HG02588 (cell line): ENCODE data around the gene KIF16B.
"Not testable (repeated sequence)": the region's sequence is repeated elsewhere in the genome, so short reads cannot be mapped to it uniquely, and the experiment has no call there.

Experiments used
- ATAC-seq: cut with Tn5 transposase; IDR thresholded peaks from one replicate; pipeline ENCODE4 v1.9.1; 2021; ENCODE audit warnings: mild to moderate bottlenecking, moderate library complexity; ENCODE audit not compliant: unreplicated experiment

Gene KIF16B

DNA sequence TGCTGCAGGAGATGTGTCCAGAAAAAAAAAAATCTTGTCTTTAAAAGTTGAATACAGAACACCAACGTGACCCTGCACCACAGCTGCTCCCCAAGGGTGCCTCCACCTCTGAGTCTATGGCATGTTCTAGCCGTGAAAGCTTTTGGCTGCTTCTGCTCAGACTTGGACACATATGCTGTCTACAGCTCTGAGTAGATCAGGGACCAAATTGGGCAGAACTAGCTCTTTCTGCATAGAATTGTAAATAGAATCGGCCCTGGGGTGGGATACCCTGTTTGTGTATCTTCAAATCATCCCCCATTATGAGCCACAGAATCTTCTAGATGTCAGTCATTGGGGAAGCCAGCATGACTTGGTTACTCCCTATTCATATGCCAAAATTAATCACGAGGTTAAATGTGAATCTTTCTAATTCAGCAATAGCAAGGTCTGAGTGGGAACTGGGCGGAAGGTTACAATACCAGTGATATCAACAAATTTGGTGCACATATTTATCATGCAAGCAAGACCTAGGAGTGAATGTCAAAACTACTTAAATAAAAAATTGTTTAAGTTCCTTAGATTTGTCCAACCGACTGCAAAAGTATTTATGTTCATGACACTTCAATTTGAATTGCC, 302.8 kb downstream of the KIF16B start:
- ATAC-seq: no peak

DNA sequence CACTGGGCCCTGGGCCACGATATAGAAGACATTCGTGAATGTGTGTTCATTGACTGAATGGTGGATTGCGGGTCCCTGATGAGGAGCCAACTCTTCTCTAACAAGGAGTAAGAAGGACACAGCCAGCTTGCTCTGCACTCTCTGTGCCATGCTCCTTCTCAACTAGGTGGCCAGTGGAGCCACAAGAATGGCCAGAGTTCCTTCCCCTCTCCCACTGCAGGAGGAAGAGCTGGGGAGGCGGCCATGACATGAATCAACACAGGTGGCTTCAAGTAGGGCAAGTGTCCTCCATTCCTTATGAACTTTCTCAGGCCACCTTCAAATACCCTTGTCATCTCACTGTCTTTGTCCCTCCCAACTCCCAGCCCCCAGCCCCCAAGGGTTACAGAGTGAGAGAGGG, 305.7 kb downstream of the KIF16B start:
- ATAC-seq: no peak

DNA sequence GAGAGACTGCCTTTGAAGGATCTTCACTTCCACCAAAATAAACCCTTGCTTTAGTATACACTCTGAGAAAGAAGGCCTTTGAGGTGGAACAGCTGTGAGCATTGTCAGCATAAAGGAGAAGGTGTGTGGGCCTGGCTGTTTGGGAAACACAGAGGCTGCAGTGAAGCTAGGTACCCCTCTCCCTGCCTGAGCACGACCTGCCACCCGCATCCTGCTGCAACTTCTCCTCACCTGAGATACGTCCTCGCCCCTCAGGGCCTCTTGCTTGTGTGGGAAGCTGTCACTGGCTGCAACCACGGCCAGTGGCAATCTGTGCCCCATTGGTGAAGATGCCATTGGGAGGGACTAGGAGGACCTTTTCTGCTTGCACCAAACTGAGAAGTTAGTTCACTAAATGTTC, 307.9 kb downstream of the KIF16B start:
- no peak for ATAC-seq

DNA sequence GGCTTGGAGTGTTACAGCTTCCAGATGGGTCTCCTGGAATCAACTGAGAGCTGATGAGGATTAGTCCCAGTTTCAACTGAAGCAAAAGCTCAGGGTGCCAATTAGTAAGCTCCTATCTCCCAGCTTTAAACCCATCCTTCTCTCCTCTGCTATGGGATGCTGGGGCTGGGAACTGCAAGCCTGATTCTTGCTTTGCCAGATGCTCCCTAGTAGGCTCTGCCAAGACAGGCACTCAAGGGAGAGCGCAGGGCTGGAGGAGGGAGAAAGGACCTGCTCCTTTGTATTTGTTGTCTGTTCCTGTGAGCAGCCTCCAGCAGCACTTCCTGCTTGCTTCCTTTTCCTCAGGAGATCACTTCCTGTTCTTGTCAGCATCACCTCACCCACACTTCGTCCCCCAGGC, 309.7 kb downstream of the KIF16B start:
- ATAC-seq: no peak

DNA sequence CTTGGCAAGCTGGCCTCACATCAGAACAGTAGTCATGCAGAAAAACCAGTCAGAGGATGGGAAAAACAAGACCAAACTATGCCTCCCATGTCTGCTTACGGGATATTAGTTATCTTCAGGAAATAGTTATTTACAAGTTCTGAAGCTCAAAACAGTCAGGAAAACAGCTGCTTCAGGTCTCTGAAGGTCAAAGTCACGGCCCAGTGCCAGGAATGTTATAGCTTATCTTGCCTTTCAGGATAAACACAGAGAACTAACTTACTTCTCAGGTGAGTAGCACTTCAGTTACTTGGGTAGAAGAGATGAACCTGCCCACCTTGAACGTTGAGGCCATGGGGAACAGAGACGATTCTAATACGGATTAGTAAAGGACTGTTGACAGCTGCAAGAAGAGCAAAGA, 310.7 kb downstream of the KIF16B start:
- ATAC-seq: no peak

DNA sequence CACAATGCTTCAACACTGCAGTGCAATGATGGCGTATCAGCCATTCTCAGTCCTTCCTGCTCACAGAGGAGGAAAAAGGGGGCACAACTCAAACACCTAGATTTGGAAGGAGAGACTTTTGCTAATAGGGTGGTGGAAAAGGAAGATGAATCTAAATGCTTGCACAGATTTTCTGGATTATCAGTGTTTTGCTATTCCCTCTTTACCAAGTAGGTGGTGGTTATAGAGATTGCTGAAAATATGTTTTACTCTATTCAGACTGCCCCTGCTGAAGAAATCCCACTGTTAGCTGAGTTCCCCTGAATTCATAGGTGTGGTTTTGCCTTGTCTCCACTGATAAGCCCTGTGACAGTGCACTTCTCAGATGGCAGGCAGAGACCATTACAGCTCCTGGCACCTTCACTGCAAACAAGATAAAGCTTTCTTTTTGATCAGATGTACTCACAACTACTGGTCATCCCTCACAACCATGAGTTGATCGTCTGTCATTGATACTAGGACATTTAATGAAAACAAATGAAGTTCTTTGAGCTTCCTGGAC, 311.4 kb downstream of the KIF16B start:
- no peak for ATAC-seq

DNA sequence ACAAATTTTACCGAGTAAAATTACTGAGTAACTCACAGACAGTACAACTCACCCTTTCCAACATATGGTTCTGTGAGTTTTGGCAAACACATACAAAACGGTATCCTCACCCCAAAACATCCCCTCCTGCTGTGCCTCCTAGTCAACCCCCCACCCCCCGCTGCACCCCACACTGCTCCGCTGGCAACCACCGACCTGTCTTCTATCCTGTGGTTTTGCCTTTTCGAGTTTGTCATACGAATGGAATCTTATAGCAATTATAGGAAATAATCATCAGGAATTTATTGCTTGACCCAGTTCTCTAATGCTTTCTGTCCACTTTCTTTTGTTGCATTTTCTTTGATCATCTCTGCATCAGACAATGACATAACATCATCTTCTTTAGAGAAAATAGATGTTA, 312.3 kb downstream of the KIF16B start:
- no peak for ATAC-seq

DNA sequence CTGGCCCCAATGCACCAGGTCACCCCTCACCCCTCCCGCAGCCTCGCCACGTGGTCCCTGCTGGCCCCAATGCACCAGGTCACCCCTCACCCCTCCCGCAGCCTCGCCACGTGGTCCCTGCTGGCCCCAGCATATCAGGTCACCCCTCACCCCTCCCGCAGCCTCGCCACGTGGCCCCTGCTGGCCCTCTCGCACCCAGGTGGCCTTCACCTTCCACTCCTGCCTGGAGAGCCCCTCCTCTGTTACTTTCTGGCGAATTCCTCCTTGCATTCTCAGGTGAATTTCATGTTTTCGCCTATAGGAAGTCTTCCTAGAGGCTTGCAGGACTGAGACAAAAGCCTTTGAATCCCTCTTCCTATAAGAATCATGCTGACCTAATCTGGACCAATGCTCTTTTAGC, 313.1 kb downstream of the KIF16B start:
- not testable (repeated sequence) for ATAC-seq

DNA sequence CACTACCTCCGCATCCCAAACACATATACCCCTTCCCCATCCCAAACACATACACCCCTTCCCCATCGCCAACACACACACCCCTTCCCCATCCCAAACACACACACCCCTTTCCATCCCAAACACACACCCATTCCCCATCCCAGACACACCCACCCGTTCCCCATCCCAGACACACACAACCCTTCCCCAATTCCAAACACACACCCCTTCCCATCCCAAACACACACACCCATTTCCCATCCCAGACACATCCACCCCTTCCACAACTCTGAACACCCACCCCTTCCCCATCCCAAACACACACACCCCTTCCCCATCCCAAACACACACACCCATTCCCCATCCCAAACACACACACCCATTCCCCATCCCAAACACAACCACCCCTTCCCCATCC, 314.5 kb downstream of the KIF16B start:
- ATAC-seq: no peak

DNA sequence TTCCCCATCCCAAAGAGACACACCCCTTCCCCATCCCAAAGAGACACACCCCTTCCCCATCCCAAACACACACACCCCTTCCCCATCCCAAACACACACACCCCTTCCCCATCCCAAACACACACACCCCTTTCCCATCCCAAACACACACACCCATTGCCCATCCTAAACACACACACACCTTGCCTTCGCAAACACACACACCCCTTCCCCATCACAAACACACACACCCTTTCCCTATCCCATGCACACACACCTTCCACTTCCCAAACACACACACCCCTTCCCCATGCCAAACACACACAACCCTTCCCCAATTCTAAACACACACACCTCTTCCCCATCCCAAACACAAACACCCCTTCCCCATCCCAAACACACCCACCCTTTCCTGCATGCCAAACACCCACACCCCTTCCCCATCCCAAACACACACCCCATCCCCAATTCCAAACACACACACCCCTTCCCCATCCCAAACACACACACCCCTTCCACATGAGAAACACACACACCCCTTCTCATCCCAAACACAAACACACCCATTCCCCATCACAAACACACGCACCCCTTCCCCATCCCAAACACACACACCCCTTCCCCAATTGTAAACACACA, 315.3 kb downstream of the KIF16B start:
- no peak for ATAC-seq

DNA sequence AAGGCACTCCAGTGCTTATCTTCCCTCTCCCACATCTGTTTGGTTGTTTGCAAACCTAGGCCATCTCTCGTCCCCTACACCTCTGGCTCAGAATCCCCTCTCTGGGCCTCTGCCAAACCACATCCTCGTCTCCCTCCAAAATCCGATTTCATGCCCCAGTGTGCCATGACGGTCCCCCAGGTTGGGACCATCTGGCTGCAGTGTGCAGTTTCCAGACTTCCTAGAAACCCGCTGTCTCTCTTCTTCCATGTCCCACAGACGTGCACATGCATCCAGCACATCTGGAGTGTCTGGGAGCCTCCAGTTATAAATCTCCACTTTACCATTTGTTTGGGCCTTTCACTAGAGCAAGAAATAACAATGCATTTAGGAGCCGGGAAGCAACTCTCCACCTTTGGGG, 316.2 kb downstream of the KIF16B start:
- no peak for ATAC-seq

DNA sequence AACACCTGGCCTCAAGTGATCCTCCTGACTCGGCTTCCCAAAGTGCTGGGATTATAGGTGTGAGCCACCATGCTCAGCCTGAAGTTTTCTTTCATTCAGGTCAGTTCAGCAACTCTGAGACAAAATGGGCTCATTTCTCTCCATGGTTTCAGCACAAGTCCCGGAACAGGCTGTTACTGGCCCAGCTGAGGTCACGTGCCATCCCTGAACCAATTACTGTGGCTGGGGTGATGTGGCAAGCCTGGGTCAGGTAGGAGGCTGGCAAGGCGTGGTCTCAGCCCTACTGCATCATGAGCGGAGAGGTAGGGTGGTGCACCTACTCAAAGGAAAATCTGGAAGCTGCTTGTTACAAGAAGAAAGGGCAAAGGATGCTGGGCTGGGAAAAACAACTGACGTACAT, 326.4 kb downstream of the KIF16B start:
- no peak for ATAC-seq

DNA sequence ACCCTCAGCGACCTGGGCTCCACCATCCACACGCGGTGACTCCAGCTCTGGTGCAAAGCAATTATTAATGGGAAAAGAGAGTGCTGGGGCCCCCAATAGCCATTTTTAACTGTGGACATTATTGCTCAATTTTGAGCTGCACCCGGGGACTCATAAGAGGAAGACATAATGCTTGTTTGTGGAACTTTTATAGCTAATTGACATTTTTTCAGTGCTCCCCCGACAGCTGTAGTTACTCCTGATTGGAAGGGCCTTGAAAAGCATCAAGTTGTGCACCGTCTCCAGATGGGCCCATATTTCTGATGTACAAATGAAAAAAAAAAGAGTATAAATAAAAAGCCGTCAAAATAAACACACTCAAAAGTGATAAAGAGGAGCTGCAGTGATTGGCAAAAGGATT, 327.0 kb downstream of the KIF16B start:
- ATAC-seq: no peak

DNA sequence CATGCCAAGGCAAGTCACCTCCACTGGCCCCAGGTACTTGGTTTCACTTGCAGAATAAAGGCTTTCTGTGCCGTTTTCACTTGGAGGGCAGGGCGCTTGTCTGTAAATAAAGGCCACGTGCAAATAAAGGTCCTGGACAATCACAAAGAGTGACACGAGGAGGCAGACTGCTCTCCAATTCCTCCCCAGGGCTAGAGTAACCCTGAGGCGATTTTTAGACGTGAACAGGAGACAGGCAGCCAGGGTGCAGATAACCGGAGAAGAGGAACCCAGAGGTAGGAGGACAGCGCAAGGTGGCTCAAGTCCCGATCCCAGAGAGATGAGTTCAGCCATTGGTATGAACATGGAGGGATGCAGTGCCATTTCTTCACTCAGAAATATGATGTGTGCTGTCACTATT, 327.4 kb downstream of the KIF16B start:
- ATAC-seq: no peak

DNA sequence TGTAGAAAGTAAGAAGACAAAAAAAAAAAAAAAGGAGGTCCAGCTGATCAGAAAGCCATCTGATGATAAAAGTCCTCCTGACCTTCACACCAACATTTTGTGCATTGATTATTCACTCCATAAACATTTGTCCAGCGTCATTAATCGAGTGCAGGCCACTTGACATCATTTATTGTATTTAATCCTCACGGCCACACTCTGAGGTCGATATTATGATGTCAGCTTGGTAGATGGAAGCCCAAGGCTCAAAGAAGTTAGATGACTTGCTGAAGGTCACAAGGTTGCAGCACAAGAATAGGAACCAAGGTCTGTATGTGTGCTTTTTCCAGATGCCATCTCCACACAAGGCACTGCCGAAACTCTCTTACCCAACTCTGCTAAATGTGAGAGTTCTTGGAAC, 328.4 kb downstream of the KIF16B start:
- ATAC-seq: no peak

DNA sequence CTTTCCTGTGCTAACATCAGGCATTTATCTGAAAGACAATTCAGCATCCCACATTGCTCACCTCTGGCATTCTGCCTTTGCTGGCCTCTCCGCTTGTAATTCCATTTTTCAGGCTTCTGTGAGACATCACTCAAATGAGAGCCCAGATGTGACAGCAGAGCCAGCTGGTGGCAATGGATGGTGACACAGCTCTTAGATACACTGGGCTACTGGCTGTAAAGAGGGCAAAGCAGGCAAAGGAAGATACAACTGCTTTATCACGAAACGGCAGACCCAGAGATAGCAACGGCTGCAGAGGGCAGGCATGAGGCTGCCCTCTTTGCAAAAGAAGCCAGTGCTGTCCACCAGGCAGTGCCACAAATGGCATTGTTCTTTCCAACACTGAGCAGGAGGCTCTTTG, 329.8 kb downstream of the KIF16B start:
- no peak for ATAC-seq

DNA sequence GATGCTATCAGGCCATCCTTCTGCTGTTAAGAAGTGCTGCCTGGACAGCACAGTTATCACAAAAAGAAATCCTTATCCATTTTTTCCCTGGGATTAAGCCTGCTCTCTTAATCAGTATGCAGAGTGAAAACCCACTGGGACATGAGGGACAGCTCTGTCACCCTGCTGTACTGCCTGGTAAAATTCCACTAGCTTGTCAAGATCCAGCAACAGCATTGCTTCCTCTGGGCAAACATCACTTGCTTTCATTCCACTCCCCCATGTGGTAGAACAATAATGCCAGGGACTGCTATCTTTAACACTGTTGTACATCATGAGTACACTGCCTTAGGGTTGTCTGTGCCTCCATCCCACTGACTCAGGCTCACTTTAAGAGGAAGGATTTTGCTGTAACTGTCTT, 331.3 kb downstream of the KIF16B start:
- ATAC-seq: no peak

DNA sequence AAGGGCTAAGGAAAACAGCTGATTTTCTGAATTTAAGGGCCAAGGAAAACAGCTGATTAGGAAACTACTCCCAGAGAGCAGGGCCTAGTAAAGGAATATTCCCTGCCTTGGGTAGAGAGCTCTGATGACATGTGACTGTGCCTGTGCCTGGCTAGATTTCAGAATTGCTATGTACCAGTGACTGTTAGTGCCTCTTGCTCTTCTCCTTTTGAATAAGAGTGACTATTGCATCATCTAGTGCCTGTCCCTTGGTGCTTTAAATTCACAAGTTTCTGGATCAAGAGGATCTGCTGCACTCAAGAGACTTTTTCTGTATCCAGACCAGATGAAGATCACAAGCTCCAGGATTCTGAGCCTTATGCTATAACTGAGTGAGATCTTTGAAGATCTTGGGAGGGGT, 332.9 kb downstream of the KIF16B start:
- no peak for ATAC-seq

DNA sequence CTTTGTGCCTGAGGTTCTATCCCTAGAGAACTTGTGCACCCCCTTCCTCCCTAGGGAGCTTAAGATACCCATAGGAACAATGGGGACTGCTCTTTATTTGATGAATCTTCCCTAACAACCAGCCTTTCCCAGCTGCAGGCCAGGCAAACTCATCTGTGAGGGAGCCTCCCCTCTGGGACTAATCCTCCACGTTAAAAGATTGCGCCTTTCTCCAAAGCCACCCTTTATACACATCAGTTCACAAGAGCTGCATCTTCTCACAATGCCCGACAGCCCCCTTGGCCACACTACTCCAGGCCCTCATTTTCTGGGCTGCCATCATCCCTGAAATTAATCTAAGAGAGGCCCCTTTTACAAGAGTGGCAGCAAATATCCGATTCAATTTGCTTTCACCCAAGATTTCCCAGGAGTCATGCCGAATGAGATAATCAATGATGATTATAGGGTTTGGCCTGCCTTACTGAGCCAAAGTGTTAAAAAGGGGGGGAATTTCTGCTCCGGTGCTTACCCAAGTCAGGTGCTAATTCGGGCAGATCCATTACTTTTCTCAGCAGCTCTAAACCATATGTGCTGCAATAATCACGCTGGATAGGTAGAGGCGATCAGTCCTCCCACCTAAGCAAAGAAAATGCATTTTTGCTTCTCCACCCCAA, 336.5 kb downstream of the KIF16B start:
- no peak for ATAC-seq

DNA sequence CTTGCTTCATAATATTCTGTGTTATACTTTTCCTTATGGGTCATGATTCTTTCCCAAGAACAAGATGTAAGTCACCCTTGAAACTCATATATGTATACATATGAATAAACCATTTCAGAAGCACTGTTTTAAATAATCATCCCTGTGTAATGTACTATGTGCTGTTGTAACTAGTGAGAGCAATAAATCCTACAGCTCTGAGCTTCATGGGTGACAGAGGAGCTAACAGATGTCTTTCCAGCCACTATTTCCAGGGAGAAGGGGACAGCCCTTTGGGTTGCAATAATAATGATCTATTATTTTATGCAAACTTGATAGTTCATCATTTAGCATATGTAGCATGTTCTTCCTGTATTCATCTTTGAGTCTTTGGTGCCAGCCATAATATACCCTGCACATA, 342.8 kb downstream of the KIF16B start:
- ATAC-seq: no peak

DNA sequence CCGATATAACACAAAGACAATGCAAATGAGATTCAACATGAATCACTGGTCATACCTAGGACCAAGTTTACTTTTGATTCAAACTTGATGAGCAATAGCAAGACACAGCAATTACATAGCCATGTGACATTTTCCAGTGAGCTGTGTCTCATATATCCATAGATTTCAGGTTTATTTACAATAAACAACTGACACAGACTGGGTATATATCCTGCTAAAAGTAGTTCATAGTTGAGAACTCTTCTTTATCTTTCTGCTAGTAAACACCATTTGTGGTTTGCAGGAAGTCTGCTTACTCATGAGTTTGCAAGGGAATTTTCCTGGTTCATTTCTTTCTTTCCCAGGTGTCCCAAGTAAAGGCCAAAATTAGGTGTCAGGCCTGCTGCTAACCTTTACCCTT, 343.4 kb downstream of the KIF16B start:
- no peak for ATAC-seq

DNA sequence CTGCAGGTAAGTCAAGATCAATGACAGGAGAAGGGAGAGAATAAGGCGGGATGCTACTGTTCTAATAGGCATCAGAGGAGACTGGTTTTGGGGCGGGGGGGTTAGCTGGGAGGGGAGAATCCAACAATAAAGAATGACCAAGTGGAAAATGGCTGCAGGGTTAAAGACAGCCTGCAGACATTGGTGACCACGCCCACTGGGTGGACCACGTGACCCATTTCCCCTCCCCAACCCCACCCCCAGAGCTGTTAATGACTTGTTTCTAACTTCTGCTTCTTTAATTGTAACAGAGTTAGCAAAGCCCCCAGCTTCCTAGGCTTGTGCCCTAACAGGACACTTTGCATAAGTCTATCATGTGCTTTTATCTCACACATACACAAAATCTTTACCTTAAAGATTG, 344.5 kb downstream of the KIF16B start:
- no peak for ATAC-seq
